GM21529 (cell line): Measurements from ENCODE around the gene PARN.
"Not testable (repeated sequence)": the region's sequence is repeated elsewhere in the genome, so short reads cannot be mapped to it uniquely, and the experiment has no call there.

Source experiments
- ATAC-seq: cut with Tn5 transposase; IDR thresholded peaks from one replicate; pipeline ENCODE4 v1.9.1; 2021; ENCODE audit not compliant: unreplicated experiment

PARN gene

GRCh38 chr16:14634389-14634725 is 4.3 kb upstream of the PARN start:
- no peak for ATAC-seq

GRCh38 chr16:14632693-14633569 is 2.9 kb upstream of the PARN start, which contains the start of gene BFAR:
Gene BFAR, plus strand, starts transcription at chr16:14632951. Its CDS starts 11,396 bp downstream, at chr16:14644347.
- peak; percentile 73 for ATAC-seq

- ATAC-seq: not testable (repeated sequence)
Observed at GRCh38 chr16:14630620-14631330, 715 bp upstream of the PARN start.

- peak; percentile 2 for ATAC-seq
Observed at GRCh38 chr16:14629612-14629918, 495 bp downstream of the PARN start.

GRCh38 chr16:14628806-14629611 is 1.1 kb downstream of the PARN start:
- ATAC-seq: no peak

- no peak for ATAC-seq
Observed at GRCh38 chr16:14627078-14627477, 3.0 kb downstream of the PARN start.

- no peak for ATAC-seq
Observed at GRCh38 chr16:14618566-14618965, 11.5 kb downstream of the PARN start.

GRCh38 chr16:14616280-14616679 is 13.8 kb downstream of the PARN start:
- no peak for ATAC-seq

- ATAC-seq: no peak
Observed at GRCh38 chr16:14613991-14614390, 16.1 kb downstream of the PARN start.

- no peak for ATAC-seq
Observed at GRCh38 chr16:14611660-14612059, 18.4 kb downstream of the PARN start.

GRCh38 chr16:14609716-14610115 is 20.3 kb downstream of the PARN start:
- ATAC-seq: no peak

- peak; percentile 17 for ATAC-seq
Observed at GRCh38 chr16:14608604-14609003, 21.5 kb downstream of the PARN start.

GRCh38 chr16:14608111-14608566 is 21.9 kb downstream of the PARN start:
- ATAC-seq: peak; percentile 73

- no peak for ATAC-seq
Observed at GRCh38 chr16:14606102-14606501, 24.0 kb downstream of the PARN start.

- no peak for ATAC-seq
Observed at GRCh38 chr16:14602443-14602963, 27.6 kb downstream of the PARN start.

- no peak for ATAC-seq
Observed at GRCh38 chr16:14600164-14600563, 29.9 kb downstream of the PARN start.

- ATAC-seq: no peak
Observed at GRCh38 chr16:14586637-14587305, 43.3 kb downstream of the PARN start.

- ATAC-seq: no peak
Observed at GRCh38 chr16:14585287-14585686, 44.8 kb downstream of the PARN start.

GRCh38 chr16:14580926-14581325 is 49.1 kb downstream of the PARN start:
- not testable (repeated sequence) for ATAC-seq

- ATAC-seq: no peak
Observed at GRCh38 chr16:14579266-14579665, 50.8 kb downstream of the PARN start.

GRCh38 chr16:14576532-14576931 is 53.5 kb downstream of the PARN start:
- no peak for ATAC-seq
